ENCODE measurements around the gene CEP164.

DNA sequence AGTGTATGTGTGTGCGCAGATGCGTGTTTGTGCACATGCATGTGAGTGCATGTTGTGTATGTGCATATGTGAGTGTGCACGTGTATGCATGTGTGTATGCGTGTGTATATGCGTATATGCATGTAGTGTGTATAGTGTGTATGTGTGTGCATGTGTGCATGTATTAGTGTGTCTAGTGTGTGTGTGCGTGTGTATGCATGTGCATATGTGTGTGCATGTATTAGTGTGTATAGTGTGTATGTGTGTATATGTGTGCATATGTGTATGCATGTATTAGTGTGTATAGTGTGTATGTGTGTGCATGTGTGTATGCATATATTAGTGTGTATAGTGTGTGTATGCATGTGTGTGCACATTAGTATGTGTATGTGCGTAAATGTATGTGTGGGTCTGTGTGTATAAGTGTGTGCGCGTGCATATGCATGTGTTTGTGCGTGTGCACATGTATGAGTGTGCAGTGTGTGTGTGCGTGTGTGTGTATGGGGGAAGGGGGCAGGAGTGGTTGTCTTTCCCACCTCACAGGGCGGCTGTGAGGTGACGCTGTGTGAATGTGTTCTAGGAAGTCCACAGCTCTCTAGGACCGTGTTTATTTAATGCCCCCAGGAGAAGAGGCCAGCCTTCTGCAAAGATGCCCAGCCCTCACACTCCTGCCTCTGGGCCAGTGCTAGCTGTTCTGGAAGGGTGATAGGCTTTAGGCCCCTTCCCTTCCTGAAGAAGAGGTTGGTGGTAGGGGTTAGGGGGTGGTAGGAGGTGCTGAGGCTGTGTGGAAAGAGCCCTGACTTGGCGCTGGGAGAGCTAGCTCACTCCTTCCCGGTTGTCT, 114.6 kb downstream of the CEP164 start:
- TF ChIP-seq EZH2 (IDR thresholded peaks at IDR 0.05): no peak
- TF ChIP-seq, protein P1, sequence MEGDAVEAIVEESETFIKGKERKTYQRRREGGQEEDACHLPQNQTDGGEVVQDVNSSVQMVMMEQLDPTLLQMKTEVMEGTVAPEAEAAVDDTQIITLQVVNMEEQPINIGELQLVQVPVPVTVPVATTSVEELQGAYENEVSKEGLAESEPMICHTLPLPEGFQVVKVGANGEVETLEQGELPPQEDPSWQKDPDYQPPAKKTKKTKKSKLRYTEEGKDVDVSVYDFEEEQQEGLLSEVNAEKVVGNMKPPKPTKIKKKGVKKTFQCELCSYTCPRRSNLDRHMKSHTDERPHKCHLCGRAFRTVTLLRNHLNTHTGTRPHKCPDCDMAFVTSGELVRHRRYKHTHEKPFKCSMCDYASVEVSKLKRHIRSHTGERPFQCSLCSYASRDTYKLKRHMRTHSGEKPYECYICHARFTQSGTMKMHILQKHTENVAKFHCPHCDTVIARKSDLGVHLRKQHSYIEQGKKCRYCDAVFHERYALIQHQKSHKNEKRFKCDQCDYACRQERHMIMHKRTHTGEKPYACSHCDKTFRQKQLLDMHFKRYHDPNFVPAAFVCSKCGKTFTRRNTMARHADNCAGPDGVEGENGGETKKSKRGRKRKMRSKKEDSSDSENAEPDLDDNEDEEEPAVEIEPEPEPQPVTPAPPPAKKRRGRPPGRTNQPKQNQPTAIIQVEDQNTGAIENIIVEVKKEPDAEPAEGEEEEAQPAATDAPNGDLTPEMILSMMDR (IDR thresholded peaks at IDR 0.05 in 2 of 3, conservative IDR thresholded peaks at IDR 0.05 in 1 of 3; ENCODE audit: borderline replicate concordance in 1 of 3, insufficient read depth in 1 of 3, low read depth in 2 of 3, low read length in 2 of 3): no peak
- no peak for TF ChIP-seq POLR2AphosphoS5 (IDR thresholded peaks at IDR 0.05; ENCODE audit: low read depth, low read length)
- no peak for TF ChIP-seq POLR2A (IDR thresholded peaks at IDR 0.05; ENCODE audit: borderline replicate concordance, extremely low read depth, insufficient read depth, insufficient read length)
- no peak for TF ChIP-seq SP1 (IDR thresholded peaks at IDR 0.05; ENCODE audit: low read depth)
